Right lobe of liver (tissue), 4 donors: ENCODE measurements around the gene GCNT1.

Experiments
- CTCF ChIP-seq, 4 donors: fragments of 200-600 bp in 3 of 4; fragments of 450-650 bp in 1 of 4; IDR thresholded peaks; one replicate each; pipeline versions ENCODE4 v1.5.1 to v1.8.0; 2016 to 2022; ENCODE audit warnings: antibody characterized with exemption in 4 of 4, mild to moderate bottlenecking in 2 of 4
- POLR2A ChIP-seq: fragments of 450-650 bp; IDR thresholded peaks from one replicate; pipeline ENCODE4 v1.6.1; 2017; ENCODE audit warnings: antibody characterized with exemption, mild to moderate bottlenecking
- donor health status: DM: no; HTN: no; CAD: no.
- donor health status: DM: no; HTN: no; CAD: no.
- donor health status: DM: no; HTN: yes; CAD: no.

GRCh38 chr9:76464706-76465105 lies 5.7 kb downstream of the GCNT1 start:
- TF ChIP-seq POLR2A (no peak), CTCF (IDR thresholded peaks at IDR 0.05) (no peak)
